Measurements from ENCODE around the gene TIMM8A.
"Not testable (repeated sequence)": the region's sequence is repeated elsewhere in the genome, so short reads cannot be mapped to it uniquely, and the experiment has no call there.

The TIMM8A gene

DNA sequence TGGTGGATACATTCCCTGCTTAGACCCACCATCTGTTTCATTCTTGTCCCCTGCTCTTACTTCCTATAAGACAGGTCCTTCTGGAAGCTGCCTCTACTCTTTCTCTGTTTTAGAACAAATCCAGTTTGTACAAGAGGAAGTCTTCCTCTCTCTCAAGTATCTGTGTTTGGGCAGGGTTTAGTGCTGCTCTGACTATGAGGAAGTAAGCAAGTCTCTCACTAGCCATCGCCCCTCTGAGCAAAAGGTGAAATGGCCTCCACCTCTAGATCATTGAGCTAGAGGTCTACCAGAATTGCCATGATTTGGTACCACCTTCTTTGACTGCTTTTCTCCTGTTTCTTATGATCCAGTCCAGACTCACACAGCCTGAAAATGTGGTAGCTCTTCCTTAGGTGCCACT lies 29.0 kb upstream of the TIMM8A start:
- intact Hi-C loops (cut with micrococcal nuclease): no loop called here
- H3K9me3 Mint-ChIP-seq: no peaks in the 10 kb centered on the region
- H3K27me3 Mint-ChIP-seq: no peaks in the 10 kb centered on the region
- H3K36me3 Mint-ChIP-seq (ENCODE audit: low read depth): peaks cover 25% of the 10 kb centered on the region
- H3K27ac Mint-ChIP-seq: no peak overlapping the region
- peak overlapping the region; percentile 9 for H3K4me3 Mint-ChIP-seq
- H3K4me1 Mint-ChIP-seq (ENCODE audit: low read depth): peaks cover 23% of the 10 kb centered on the region

- intact Hi-C loops (cut with micrococcal nuclease): no loop called here
- Mint-ChIP-seq H3K4me1 (ENCODE audit: low read depth) (peaks cover 17% of the 10 kb centered on the region), H3K36me3 (ENCODE audit: low read depth) (peaks cover 66% of the 10 kb centered on the region), H3K27me3 (no peaks in the 10 kb centered on the region), H3K27ac (no peak overlapping the region), H3K4me3 (peak overlapping the region; percentile 13), H3K9me3 (no peaks in the 10 kb centered on the region)
Observed at GRCh38 chrX:101370888-101371504, 22.5 kb upstream of the TIMM8A start.

- Mint-ChIP-seq H3K27me3 (no peaks in the 10 kb centered on the region), H3K4me1 (ENCODE audit: low read depth) (peaks cover 11% of the 10 kb centered on the region), H3K36me3 (ENCODE audit: low read depth) (peaks cover 63% of the 10 kb centered on the region), H3K9me3 (no peaks in the 10 kb centered on the region), H3K27ac (peak overlapping the region; percentile 44), H3K4me3 (no peak overlapping the region)
- intact Hi-C loops (cut with micrococcal nuclease): no loop called here
Observed at GRCh38 chrX:101369687-101370086, 21.1 kb upstream of the TIMM8A start.

GRCh38 chrX:101368800-101369199 lies 20.3 kb upstream of the TIMM8A start:
- Mint-ChIP-seq H3K4me3 (no peak overlapping the region), H3K36me3 (ENCODE audit: low read depth) (peaks cover 66% of the 10 kb centered on the region), H3K27me3 (no peaks in the 10 kb centered on the region), H3K27ac (no peak overlapping the region), H3K9me3 (no peaks in the 10 kb centered on the region), H3K4me1 (ENCODE audit: low read depth) (peaks cover 11% of the 10 kb centered on the region)
- intact Hi-C loops (cut with micrococcal nuclease): no loop called here

- no peaks in the 10 kb centered on the region for H3K27me3 Mint-ChIP-seq
- intact Hi-C loops (cut with micrococcal nuclease): no loop called here
- no peak overlapping the region for H3K4me3 Mint-ChIP-seq
- H3K27ac Mint-ChIP-seq: no peak overlapping the region
- peaks cover 5% of the 10 kb centered on the region for H3K4me1 Mint-ChIP-seq (ENCODE audit: low read depth)
- H3K9me3 Mint-ChIP-seq: no peaks in the 10 kb centered on the region
- peaks cover 83% of the 10 kb centered on the region for H3K36me3 Mint-ChIP-seq (ENCODE audit: low read depth)
Observed at GRCh38 chrX:101365301-101365795, 16.8 kb upstream of the TIMM8A start.

DNA sequence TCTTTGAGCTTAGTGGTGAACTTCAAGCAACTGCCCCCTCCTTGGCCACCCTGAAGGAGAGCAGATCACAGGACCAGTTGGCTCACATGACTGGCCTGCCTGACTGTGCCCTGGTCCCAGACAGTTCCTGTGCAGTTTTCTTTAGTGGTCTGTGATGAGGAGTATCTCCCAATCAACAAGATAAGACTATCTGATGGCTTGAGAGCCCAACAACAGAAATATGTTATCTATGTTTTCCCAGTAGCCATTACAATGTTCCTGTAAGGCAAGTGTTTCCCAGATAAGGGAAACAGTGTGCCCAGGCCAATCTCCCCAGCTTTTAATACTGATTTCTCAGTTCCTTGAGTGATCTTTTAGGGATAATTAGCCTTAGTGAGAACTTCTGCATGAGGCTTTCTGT lies 14.2 kb upstream of the TIMM8A start:
- Mint-ChIP-seq H3K36me3 (ENCODE audit: low read depth) (peaks cover 90% of the 10 kb centered on the region), H3K4me3 (no peak overlapping the region), H3K27ac (no peak overlapping the region), H3K27me3 (no peaks in the 10 kb centered on the region), H3K4me1 (ENCODE audit: low read depth) (no peaks in the 10 kb centered on the region), H3K9me3 (no peaks in the 10 kb centered on the region)
- intact Hi-C loops (cut with micrococcal nuclease): no loop called here

- Mint-ChIP-seq H3K9me3 (no peaks in the 10 kb centered on the region), H3K36me3 (ENCODE audit: low read depth) (peaks cover 90% of the 10 kb centered on the region), H3K27me3 (no peaks in the 10 kb centered on the region), H3K4me1 (ENCODE audit: low read depth) (no peaks in the 10 kb centered on the region), H3K4me3 (no peak overlapping the region), H3K27ac (no peak overlapping the region)
- intact Hi-C loops (cut with micrococcal nuclease): no loop called here
Observed at GRCh38 chrX:101362116-101362515, 13.6 kb upstream of the TIMM8A start.

DNA sequence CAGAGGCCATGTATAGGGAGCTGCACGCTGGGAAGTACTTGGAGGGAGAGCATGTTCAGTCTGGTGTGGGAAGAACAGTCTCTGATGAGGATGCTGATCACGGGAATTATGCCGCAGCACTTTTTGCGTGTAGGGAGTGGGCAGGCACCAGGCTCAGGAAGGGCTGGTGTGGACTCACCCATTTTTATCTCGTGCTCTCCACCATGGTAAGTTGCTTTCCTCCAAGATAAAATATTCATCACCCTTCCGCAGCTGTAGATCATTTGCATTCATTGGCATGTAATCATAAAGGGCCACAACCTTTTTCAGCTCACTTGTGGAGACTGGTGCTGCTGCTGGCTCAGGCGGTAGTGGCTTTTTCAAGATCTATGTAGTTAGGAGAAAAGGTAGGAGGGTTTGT lies 11.8 kb upstream of the TIMM8A start:
- no peaks in the 10 kb centered on the region for H3K9me3 Mint-ChIP-seq
- intact Hi-C loops (cut with micrococcal nuclease): no loop called here
- no peaks in the 10 kb centered on the region for H3K27me3 Mint-ChIP-seq
- H3K27ac Mint-ChIP-seq: no peak overlapping the region
- H3K36me3 Mint-ChIP-seq (ENCODE audit: low read depth): peaks cover 98% of the 10 kb centered on the region
- no peak overlapping the region for H3K4me3 Mint-ChIP-seq
- no peaks in the 10 kb centered on the region for H3K4me1 Mint-ChIP-seq (ENCODE audit: low read depth)

DNA sequence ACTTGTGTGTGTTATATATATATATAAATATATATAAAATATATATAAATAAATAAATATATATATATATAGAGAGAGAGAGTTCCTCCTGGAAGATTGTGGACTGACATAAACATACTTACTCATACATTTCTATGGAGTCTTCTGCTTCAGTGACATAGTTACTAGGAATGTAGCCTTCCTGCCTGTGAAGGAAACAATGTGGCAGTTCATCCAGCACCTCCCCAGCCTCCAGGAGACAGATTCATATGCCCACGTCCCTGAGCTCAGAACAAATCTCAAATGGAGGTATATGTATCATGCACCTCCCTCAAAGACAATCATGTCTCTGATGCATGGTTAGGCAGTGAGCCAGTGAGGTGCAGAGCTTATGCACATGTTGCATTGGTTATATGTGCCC lies 11.4 kb upstream of the TIMM8A start:
- H3K36me3 Mint-ChIP-seq (ENCODE audit: low read depth): peaks cover 98% of the 10 kb centered on the region
- H3K9me3 Mint-ChIP-seq: no peaks in the 10 kb centered on the region
- H3K4me3 Mint-ChIP-seq: no peak overlapping the region
- no peaks in the 10 kb centered on the region for H3K4me1 Mint-ChIP-seq (ENCODE audit: low read depth)
- no peak overlapping the region for H3K27ac Mint-ChIP-seq
- intact Hi-C loops (cut with micrococcal nuclease): no loop called here
- no peaks in the 10 kb centered on the region for H3K27me3 Mint-ChIP-seq

DNA sequence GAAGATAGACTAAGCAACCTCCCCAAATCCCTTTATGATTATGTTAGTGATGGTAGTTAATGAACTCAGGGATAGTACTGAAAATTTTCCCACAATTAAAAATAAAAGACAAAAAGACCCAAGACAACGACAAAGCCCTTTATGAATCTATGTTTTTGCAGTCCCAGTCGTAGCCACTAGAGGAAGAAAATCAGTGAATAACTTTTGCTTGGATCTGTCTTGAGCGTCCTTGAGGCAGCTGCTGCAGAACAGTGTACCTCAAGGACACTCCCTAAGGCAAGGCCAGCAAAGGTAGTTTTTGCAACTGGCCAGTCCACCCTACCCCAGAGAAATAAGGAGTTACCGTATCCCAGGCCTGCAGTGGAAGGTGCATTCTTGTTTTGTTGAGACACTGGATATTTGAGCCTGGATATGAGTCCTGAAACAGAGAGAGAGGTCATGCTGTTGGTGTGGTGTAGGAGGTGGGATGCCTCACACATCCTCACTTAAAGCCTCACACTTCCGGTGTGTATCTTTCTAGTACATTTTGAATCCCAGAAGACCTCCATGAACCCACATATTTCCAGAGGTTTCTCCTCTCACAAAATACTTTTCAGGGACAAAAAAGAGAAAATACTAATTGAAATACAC lies 8.7 kb upstream of the TIMM8A start:
- Mint-ChIP-seq H3K4me3 (no peak overlapping the region), H3K36me3 (ENCODE audit: low read depth) (peaks cover 98% of the 10 kb centered on the region), H3K27ac (no peak overlapping the region), H3K9me3 (no peaks in the 10 kb centered on the region), H3K4me1 (ENCODE audit: low read depth) (no peaks in the 10 kb centered on the region), H3K27me3 (no peaks in the 10 kb centered on the region)
- intact Hi-C loops (cut with micrococcal nuclease): no loop called here

DNA sequence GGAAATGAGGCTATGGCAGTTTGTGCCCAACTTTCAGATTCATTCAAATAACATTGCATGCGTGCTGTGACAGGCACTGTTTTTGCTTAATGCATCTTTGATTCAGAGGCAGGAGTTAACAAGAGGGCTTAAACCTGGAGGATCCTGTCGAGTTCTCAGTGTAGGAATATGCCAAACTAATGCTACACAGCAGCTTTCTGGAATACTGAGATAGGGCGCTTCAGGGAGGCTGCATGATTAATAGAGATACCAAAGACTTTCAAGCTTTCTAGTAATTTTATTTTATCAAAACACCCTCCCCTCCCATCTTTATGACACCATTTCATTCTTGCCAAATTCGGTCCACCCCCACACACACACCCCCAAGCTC lies 636 bp upstream of the TIMM8A start:
- H3K4me3 Mint-ChIP-seq: peak overlapping the region; percentile 88
- no peaks in the 10 kb centered on the region for H3K4me1 Mint-ChIP-seq (ENCODE audit: low read depth)

GRCh38 chrX:101347859-101348451 lies 587 bp downstream of the TIMM8A start:
- no peaks in the 10 kb centered on the region for H3K27me3 Mint-ChIP-seq
- H3K27ac Mint-ChIP-seq: peak overlapping the region; percentile 92
- peak overlapping the region; percentile 88 for H3K4me3 Mint-ChIP-seq
- H3K9me3 Mint-ChIP-seq: no peaks in the 10 kb centered on the region
- peaks cover 54% of the 10 kb centered on the region for H3K36me3 Mint-ChIP-seq (ENCODE audit: low read depth)
- intact Hi-C loops (cut with micrococcal nuclease): loop anchor here (2.0 to 5.0 kb wide), 2 partner anchors 43 to 69 kb away; partner anchors contain the start of gene RPL36A
- no peaks in the 10 kb centered on the region for H3K4me1 Mint-ChIP-seq (ENCODE audit: low read depth)

More for the DNA sequence above, 636 bp upstream of the TIMM8A start:
- Mint-ChIP-seq H3K27ac (peak overlapping the region; percentile 92), H3K9me3 (no peaks in the 10 kb centered on the region), H3K27me3 (no peaks in the 10 kb centered on the region), H3K36me3 (ENCODE audit: low read depth) (peaks cover 57% of the 10 kb centered on the region)
- intact Hi-C loops (cut with micrococcal nuclease): loop anchor here (2.0 to 5.0 kb wide), 2 partner anchors 42 to 68 kb away; partner anchors contain the start of gene RPL36A

GRCh38 chrX:101337776-101338271 lies 10.7 kb downstream of the TIMM8A start:
- intact Hi-C loops (cut with micrococcal nuclease): no loop called here
- no peaks in the 10 kb centered on the region for H3K36me3 Mint-ChIP-seq (ENCODE audit: low read depth)

DNA sequence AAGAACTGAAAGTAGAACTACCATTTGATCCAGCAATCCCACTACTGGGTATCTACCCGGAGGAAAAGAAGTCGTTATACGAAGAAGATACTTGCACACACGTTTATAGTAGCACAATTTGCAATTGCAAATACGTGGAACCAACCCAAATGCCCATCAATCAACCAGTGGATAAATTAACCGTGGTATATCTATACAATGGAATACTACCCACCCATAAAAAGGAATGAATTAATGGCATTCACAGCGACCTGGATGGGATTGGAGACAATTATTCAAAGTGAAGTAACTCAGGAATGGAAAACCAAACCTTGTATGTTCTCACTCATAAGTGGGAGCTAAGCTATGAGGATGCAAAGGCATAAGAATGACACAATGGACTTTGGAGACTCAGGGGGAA lies 14.2 kb downstream of the TIMM8A start:
- H3K27me3 Mint-ChIP-seq; H3K4me1 Mint-ChIP-seq (ENCODE audit: low read depth); H3K9me3 Mint-ChIP-seq; H3K36me3 Mint-ChIP-seq (ENCODE audit: low read depth); H3K4me3 Mint-ChIP-seq; H3K27ac Mint-ChIP-seq; intact Hi-C loops (cut with micrococcal nuclease): not testable (repeated sequence)

More at GRCh38 chrX:101337776-101338271, 10.7 kb downstream of the TIMM8A start:
- H3K27me3 Mint-ChIP-seq: no peaks in the 10 kb centered on the region
- H3K4me1 Mint-ChIP-seq (ENCODE audit: low read depth): peaks cover 6% of the 10 kb centered on the region
- H3K4me3 Mint-ChIP-seq: no peak overlapping the region
- H3K27ac Mint-ChIP-seq: no peak overlapping the region
- no peaks in the 10 kb centered on the region for H3K9me3 Mint-ChIP-seq
